ENCODE data around the gene SPTLC2. TPM values are rescaled to one million over a fixed set of nuclear protein-coding genes. Genes with fewer than 3 reads are reported as not detected.

Gene SPTLC2
- total RNA-seq, 1 experiment from 2014 or later: 32.6 TPM

- Histone ChIP-seq H2BK15ac (ENCODE audit: low read depth, low read length) (no peak overlapping the region), H2BK20ac (ENCODE audit: low read depth, low read length, poor library complexity, severe bottlenecking) (no peak overlapping the region), H3K27ac (ENCODE audit: insufficient read length, low read depth, low read length) (no peak overlapping the region), H4K91ac (ENCODE audit: insufficient read length, low read depth, low read length) (no peak overlapping the region), H3K9me3 (ENCODE audit: control insufficient read depth, low read depth, low read length) (no peaks in the 10 kb centered on the region), H3K4me1 (ENCODE audit: insufficient read depth, low read length) (peaks cover 8% of the 10 kb centered on the region; the same call in 1 of the 2 replicates), H3K14ac (ENCODE audit: insufficient read depth, low read length) (no peak overlapping the region), H2BK120ac (ENCODE audit: low read depth, low read length, poor library complexity, severe bottlenecking) (no peak overlapping the region), H2BK12ac (ENCODE audit: insufficient read length, low read depth, low read length) (no peak overlapping the region), H3K4me2 (ENCODE audit: insufficient read depth, insufficient read length, low read length) (no peak overlapping the region), H3K79me2 (ENCODE audit: insufficient read depth, low read length) (no peaks in the 10 kb centered on the region), H3K23me2 (ENCODE audit: insufficient read length, low read depth, low read length, poor library complexity, severe bottlenecking) (no peaks in the 10 kb centered on the region), H2BK5ac (ENCODE audit: insufficient read length, low read length) (no peak overlapping the region), H3K56ac (ENCODE audit: insufficient read length, low read depth, low read length) (no peak overlapping the region), H3K18ac (ENCODE audit: insufficient read length, low read depth, low read length) (no peak overlapping the region), H4K20me1 (ENCODE audit: control insufficient read depth, insufficient read depth, insufficient read length) (no peaks in the 10 kb centered on the region), H3T11ph (ENCODE audit: low read length) (no peak overlapping the region), H3K23ac (ENCODE audit: insufficient read length, low read depth, low read length) (no peak overlapping the region), H2AK5ac (ENCODE audit: insufficient read length, low read length) (no peak overlapping the region), H3K9ac (ENCODE audit: extremely low read depth, insufficient read length, low read length) (no peak overlapping the region), H2AFZ (ENCODE audit: low read length) (no peak overlapping the region), H3K4ac (ENCODE audit: low read depth, low read length) (no peak overlapping the region), H4K5ac (ENCODE audit: insufficient read length, low read depth, low read length) (no peak overlapping the region), H3K27me3 (ENCODE audit: insufficient read depth, low read length) (no peaks in the 10 kb centered on the region), H3K79me1 (ENCODE audit: insufficient read depth, low read depth, low read length, poor library complexity, severe bottlenecking) (no peaks in the 10 kb centered on the region), H4K8ac (replicated peaks; ENCODE audit: insufficient read length, low read depth, low read length) (no peak overlapping the region)
- Mint-ChIP-seq H3K4me1 (peaks cover 21 to 22% of the 10 kb centered on the region in 2 experiments), H3K4me3 (no peak overlapping the region; a peak in 1 of 5 replicates), H3K9me3 (no peaks in the 10 kb centered on the region), H3K36me3 (ENCODE audit: insufficient read depth in 1 of 3, low read depth in 3 of 3) (peaks cover 0 to 1% (median 0%) of the 10 kb centered on the region in 3 experiments; a peak in 2 of 7 replicates), H3K27ac (peak overlapping the region in 1 of 3 experiments; percentile 87; a peak in 1 of 7 replicates), H3K27me3 (ENCODE audit: low read depth) (no peaks in the 10 kb centered on the region; the same call in none of the 2 replicates)
- DNase-seq: no peak
- no peak for TF ChIP-seq CTCF (conservative IDR thresholded peaks at IDR 0.05)
- no CpG with 5 or more reads among the region's 9 CpGs for WGBS (ENCODE audit: extremely low coverage, insufficient read length, low lambda C conversion rate)
Observed at GRCh38 chr14:77474479-77475177, 141.8 kb downstream of the SPTLC2 start.
